GM18951 (cell line): ENCODE results near the gene RUNX2.

Source experiments
- POLR2A ChIP-seq: IDR thresholded peaks from 4 replicates; pipeline ENCODE4 v1.6.1; 2011; ENCODE audit warnings: mild to moderate bottlenecking; ENCODE audit not compliant: insufficient read length, insufficient read depth; ENCODE audit errors: extremely low read depth
- in situ Hi-C: fragments of 300-500 bp; cut with MboI; formaldehyde crosslinking; loops from one replicate; pipeline ENCODE4 v1.12.0; 2022; ENCODE audit warnings: low sequenced_read_pairs, mixed read lengths, inconsistent platforms; ENCODE audit not compliant: unreplicated experiment

RUNX2 gene

DNA sequence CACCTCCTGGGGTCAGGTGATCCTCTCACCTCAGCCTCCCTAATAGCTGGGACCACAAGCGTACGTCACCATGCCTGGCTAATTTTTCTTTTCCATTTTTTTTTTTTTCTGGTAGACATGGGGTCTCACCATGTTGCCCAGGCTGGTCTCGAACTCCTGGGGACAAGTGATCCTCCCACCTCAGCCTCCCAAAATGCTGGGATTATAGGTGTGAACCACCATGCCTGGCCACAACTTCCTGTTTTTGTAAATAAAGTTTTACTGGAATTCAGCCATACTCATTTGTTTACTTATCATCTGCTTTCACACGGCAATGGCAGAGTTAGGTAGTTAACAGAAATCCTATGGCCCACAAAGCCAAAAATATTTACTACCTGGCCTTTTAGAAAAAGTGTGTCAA, 7.8 kb upstream of the RUNX2 start:
- no peak for TF ChIP-seq POLR2A
- in situ Hi-C loops: no loop called here

DNA sequence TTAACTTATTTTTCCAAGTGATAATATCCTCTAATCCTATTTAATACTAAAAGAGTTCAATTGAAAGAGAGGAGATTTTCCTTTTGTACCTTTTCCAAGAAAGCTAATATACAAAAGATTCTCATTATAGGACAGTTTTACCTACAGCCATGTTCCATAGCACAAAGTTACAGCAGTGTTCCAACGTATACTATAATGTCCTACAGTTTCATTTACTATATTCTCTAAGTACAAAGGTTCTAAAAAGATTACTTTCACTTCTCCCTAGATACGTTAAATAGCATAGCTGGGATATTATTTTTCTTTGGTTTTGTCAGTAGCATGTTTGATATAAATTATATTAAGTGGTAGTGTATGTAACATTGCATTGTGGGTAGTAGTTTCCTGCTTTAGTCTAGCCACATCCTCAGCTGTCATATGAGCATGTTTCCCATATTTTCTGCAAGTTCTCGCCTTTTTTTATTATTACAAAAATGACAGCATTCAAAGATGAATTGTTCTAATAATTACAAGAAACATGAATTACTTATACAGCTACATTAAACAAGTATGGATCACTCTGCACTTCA, 4.4 kb upstream of the RUNX2 start:
- in situ Hi-C loops: no loop called here

DNA sequence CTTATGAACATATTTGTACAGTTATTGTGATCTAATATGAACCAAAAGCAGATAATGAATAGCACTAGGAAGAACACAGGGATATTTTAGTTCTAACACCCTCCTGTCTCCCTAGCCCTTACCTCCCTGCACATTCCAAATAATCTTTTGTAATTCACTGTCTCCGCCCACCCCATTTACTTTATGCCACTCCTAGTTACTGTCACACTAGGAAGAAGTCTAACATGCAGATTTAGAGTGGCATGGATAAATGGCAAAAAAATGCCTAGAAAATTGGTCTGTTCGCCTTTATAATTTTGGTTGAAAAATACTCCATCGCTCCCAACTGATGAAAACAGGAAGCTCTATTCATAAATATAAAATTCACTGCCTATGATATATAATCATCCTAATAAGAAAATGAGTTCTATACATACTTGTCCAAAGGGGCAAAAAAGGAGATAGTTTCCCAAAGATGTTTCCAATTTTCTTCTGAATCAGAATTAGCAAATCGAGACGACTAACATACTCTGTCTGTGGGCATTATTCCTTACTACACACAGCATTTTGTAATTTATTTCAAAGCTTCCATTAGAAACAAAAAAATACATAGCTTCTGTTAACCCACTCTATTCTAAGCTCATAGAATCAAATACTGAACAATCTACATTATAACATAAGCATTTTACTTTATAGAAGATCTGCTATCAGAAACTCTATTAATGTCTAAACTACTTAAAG, 1.3 kb upstream of the RUNX2 start:
- in situ Hi-C loops: no loop called here
- TF ChIP-seq POLR2A: no peak

More for the DNA sequence above, 4.4 kb upstream of the RUNX2 start:
- no peak for TF ChIP-seq POLR2A

DNA sequence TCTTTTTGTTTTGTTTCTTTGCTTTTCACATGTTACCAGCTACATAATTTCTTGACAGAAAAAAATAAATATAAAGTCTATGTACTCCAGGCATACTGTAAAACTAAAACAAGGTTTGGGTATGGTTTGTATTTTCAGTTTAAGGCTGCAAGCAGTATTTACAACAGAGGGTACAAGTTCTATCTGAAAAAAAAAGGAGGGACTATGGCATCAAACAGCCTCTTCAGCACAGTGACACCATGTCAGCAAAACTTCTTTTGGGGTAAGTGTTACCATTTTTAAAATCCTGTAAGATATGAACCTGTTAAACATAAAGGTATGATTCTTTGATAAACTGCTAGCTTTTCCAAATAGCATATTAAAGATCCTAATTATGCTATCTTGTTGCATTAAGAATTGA, 393 bp downstream of the RUNX2 start:
- no peak for TF ChIP-seq POLR2A

DNA sequence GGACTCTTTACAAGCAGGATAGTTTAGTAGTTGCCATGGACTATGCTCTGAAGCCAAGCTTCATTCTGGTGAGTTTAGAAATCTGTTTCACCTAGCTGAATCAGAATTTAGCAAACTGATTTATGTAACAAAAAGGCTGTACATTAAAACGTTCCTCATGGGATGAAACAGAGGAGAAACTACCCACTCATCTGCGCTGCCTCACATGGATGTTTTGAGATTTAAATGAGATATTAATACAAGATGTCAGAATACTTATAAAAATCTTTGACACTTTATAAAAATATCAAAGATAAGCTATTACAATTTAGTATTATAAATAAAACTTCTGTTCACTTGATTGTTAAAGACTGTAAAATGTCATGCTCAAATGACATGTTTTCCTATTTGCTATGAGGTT, 16.8 kb downstream of the RUNX2 start:
- in situ Hi-C loops: no loop called here
- no peak for TF ChIP-seq POLR2A

More for the DNA sequence above, 393 bp downstream of the RUNX2 start:
- in situ Hi-C loops: no loop called here

DNA sequence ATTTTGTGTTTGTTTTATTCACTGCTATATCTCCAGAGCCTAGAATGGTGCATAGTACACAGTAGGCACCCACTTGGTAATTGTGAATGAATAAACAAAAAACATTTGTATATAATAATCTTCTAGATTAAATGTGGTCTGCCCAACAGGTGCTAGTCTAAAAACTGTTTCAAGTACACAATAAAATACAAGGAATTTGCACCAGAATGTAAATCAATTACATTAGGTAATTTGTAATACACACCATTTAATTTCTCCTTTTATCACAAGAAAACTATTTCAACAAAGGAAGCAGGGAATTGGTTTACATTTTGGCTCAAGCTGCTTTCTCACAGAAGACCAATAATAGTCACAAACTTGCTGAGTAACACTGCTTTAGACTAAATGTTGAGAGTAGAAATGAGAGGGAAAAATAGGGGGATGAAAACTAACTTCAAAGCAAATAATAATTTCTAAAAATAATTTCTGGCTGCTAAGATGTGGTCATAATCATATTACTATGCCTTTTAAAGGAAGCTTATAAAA, 22.1 kb downstream of the RUNX2 start:
- no peak for TF ChIP-seq POLR2A
- in situ Hi-C loops: no loop called here

DNA sequence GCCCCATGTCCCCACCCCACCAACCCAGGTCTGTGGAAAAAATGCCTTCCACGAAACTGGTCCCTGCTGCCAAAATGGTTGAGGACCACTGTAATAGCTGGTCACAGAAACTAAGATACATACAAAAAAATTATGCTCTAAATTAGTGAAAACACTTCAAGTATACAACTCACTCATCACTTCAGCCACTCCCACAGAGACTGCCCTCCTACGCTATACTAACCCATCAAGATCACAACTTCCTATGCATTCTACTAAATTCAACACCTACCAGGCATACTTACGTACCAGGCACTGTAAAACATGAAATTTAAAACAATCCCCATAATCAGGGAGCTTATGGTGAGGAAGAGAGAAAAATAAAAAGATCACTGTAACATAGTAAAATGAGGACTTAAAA, 22.9 kb downstream of the RUNX2 start:
- no peak for TF ChIP-seq POLR2A
- in situ Hi-C loops: no loop called here

DNA sequence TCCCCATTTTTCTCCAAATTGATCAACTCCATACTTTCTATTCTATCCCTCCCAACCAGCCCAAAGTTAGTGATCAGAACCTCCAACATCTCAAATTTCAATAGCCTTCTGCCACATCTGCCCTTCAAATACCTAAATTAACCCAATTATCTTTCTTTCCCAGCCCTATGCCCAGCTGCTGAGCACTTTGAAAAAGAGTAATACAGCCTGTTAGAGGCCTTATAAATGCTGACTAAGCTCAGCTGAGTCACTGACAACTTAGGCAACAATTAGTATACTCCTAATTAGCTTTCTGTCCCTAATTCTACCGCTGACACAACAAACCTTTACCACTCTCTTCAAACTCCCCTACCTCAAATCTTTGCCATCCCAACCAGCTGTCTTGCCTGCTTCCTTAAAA, 23.5 kb downstream of the RUNX2 start:
- TF ChIP-seq POLR2A: no peak
- in situ Hi-C loops: no loop called here

DNA sequence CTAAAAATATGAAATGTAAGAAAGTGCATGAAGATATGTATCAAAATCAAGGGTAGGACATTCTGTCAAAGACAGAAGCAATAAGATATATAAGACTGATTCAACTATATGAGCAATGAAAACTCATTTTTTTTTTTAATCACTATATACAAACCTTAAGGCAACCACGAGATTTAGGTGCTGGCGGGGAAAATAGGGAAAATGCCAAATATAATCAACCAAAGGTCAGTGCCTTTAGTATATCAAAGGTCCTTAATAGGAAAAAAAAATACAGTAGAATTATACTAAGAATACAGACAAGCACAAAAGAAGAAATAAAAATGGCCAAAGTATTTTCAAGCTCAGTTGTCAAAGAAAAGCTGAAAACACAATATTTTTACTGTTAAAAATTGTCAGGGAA, 25.5 kb downstream of the RUNX2 start:
- TF ChIP-seq POLR2A: no peak
- in situ Hi-C loops: no loop called here

DNA sequence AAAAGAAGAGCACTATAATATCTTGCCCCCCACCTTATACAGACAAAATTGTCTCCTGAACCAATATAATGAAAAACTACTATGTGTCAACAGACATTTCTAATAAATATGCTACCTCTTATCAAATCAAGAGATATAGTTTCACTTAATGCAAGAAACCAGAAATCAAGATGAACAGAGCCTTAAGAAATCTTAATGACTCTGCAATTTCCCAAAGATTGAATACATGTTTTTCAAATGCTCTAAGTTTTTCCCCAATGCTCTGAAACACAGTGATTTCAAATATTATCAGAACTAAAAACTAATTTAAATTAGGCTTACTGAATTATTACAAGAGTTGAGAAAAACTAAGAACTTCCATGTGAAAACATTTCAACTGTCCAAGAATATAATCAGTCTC, 36.3 kb downstream of the RUNX2 start:
- TF ChIP-seq POLR2A: no peak
- in situ Hi-C loops: no loop called here

DNA sequence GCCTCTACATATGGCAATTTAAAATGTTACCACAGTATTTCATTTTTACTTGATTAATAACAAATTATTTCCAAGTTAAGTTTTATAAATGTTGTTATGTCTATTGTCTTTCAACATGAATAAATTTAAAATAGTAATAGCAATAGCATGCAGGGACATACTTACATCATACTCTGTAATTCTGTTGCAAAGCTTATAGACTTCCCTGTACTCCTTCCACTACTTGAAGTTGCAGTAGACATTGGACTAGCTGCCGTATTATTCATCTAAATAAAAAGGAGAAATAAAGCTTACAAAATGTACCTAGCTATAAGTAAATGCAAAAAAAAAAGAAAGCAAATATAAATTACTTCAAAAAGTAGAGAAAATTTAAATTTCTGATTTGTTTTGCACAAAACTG, 36.9 kb downstream of the RUNX2 start:
- in situ Hi-C loops: no loop called here
- no peak for TF ChIP-seq POLR2A

DNA sequence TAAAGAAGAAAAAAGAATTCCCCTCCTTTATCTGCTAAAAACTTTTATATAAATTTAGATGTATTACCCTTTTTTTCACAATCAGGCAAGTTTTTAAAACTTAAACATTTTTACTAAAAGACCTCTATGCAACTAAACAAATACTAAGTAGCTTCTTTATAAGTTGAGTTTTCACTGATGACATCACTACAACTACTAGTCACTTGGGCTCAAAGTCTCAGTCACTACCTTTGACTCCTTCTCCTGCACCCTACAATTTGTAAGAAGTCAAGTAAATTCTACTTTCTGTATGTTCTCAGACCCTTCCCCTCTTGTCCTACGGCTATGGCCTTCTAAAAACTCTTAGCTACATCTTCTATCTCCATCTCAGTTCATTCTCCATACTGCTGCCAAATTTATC, 38.4 kb downstream of the RUNX2 start:
- TF ChIP-seq POLR2A: no peak
- in situ Hi-C loops: no loop called here

DNA sequence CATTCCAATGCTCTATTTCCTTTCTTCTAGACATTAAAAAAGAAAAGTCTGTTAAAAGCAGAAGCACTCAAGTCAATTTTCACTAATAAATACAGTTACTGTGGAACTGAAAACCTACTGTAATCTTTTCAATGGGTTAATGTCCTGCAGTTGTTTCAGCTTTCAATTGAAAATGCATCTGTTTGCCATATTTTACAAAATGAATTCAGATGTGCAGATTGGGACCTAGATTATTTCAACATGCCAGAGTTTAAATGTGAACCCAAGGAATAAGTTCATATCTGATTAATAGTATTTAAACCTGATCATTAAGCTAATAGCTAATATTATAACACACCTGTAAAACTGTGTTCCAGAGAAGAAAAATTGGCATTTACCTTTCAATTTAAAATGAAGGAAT, 39.9 kb downstream of the RUNX2 start:
- in situ Hi-C loops: no loop called here
- TF ChIP-seq POLR2A: no peak

DNA sequence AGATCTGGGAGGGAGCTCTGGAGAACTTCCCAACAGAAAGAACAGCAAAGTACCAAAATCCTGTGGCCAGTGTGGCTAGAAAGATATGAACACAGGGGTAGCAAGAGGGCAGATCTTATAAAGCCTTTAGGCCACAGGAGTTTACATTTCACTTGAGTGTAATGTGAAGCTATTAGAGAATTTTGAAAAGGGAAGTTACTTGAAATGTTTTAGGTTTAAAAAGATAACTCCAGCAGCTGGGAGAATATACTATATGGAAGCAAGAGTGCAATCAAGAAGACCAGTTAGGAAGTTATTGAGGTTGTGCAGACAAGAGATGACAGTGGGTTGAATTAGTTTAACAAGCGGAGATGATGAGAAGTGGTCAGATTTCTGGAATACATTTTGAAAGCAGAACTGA, 41.7 kb downstream of the RUNX2 start:
- in situ Hi-C loops: no loop called here
- no peak for TF ChIP-seq POLR2A
